Liver (tissue), 3 donors: ENCODE results near the gene SMIM10L2A.

ENCODE experiments used
- FOXA1 ChIP-seq: IDR thresholded peaks from 2 replicates; pipeline ENCODE4 v1.6.1; 2016; ENCODE audit warnings: antibody characterized with exemption
- TAF1 ChIP-seq: conservative IDR thresholded peaks from 2 replicates; pipeline ENCODE4 v1.6.1; 2016; ENCODE audit warnings: antibody characterized with exemption, mild to moderate bottlenecking
- TF ChIP-seq, protein P1 (sequence below): fragments of 150-350 bp; IDR thresholded peaks from 2 replicates; pipeline ENCODE4 v1.5.1; 2017; ENCODE audit warnings: improper control_type of control experiment, low read depth, low read length; ENCODE audit not compliant: missing input control
- TF ChIP-seq, protein P2 (sequence below): IDR thresholded peaks from 2 replicates; pipeline ENCODE4 v1.6.1; 2016; ENCODE audit warnings: antibody characterized with exemption
- donor health status: healthy.
- donor health status: healthy.

DNA sequence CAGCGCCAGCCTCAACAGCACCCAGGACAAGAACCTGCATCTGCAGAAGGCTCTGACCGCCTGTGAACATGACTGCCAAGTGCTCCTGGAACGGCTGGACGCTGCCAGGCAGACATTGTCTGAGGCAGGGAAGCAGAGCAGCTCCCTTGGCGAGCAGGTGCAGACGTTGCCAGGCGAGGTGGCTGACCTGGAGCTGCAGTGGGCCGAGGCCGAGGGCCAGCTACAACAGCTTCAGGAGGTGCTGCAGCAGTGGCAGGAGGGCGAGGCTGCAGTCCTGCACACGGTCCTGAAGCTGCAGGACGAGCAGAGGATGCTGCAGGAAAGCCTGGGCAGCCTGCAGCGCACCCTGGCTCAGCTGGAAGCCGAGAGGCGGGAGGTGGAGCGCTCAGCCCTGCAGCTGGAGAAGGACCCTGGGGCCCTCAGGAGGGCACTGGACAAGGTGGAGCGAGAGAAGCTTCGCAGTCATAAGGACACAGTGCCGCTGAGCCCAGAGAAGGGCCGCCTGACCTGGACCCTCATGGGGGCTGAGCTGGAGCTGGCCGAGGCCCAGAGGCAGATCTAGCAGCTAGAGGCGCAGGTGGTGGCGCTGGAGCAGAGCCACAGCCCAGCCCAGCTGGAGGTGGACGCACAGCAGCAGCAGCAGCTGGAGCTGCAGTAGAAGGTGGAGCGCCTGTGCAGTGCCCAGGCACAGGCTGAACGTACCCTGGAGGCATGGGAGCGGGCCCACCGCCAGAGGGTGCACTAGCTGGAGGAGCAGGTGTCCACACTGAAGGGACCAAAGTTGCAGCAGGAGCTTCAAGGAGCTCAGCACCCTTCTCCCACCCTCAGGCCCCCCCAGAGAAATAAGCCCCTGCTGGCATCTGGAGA, 16.4 kb downstream of the SMIM10L2A start:
- TF ChIP-seq FOXA1 (no peak), TAF1 (no peak)
- TF ChIP-seq, protein P1, sequence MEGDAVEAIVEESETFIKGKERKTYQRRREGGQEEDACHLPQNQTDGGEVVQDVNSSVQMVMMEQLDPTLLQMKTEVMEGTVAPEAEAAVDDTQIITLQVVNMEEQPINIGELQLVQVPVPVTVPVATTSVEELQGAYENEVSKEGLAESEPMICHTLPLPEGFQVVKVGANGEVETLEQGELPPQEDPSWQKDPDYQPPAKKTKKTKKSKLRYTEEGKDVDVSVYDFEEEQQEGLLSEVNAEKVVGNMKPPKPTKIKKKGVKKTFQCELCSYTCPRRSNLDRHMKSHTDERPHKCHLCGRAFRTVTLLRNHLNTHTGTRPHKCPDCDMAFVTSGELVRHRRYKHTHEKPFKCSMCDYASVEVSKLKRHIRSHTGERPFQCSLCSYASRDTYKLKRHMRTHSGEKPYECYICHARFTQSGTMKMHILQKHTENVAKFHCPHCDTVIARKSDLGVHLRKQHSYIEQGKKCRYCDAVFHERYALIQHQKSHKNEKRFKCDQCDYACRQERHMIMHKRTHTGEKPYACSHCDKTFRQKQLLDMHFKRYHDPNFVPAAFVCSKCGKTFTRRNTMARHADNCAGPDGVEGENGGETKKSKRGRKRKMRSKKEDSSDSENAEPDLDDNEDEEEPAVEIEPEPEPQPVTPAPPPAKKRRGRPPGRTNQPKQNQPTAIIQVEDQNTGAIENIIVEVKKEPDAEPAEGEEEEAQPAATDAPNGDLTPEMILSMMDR, result no peak
- TF ChIP-seq, protein P2, sequence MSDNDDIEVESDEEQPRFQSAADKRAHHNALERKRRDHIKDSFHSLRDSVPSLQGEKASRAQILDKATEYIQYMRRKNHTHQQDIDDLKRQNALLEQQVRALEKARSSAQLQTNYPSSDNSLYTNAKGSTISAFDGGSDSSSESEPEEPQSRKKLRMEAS, result no peak
